Jurkat, Clone E6-1 (cell line): ENCODE results near the gene CFAP77. TPM values are rescaled to one million over a fixed set of nuclear protein-coding genes. Genes with fewer than 3 reads are reported as not detected.
"Not testable (repeated sequence)": the region's sequence is repeated elsewhere in the genome, so short reads cannot be mapped to it uniquely, and the experiment has no call there.

ENCODE experiments used
- DNase-seq: peaks from one replicate; pipeline ENCODE4 v3.0.0-alpha.2; 2011; ENCODE audit warnings: low read depth, low spot score
- H3K4me3 ChIP-seq: 2 replicates; pipeline ENCODE4 v1.5.1; 2011; ENCODE audit warnings: mild to moderate bottlenecking, low read length, control low read depth, moderate library complexity
- polyA plus RNA-seq: library from polyadenylated mRNA; unstranded; fragments of >200 nt; gene quantifications from one replicate; pipeline ENCODE4 v1.2.1, GENCODE V29; 2012; ENCODE audit warnings: missing spikeins; ENCODE audit not compliant: insufficient read length, insufficient read depth

CFAP77 gene
- polyA plus RNA-seq = not detected

DNA sequence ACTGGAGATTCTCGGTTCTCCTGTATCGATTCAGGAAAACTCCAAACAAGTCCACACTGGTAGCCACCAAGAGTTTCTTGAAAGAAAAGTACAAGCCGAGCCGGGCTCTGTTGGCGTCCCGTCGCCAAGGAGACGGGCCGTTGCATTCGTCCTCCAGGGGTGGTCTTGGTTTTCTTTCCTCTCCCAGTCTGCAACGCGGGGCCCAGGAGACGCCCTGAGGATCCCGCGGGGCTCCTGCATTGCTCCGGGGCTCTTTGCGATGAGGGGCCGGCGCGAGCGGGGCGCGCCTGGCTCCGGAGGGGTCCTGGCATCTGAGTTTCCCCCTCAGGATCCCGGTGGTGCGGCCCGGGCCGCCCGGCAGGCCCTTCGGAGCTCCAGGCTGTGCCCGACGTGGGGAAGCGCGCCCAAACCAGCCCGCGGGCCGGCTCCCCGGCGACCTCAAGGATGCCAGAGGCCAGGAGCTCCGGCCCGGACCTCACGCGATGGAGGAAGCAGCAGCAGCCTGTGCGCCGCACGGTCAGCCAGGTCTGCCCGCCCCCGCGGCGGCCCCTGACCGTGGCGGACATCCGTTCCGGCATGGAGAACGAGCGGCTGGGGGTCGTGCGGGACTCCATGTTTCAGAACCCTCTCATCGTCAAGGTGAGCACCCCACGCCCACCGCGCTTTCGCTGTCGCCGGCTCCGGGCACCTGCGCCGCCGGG, at the start of gene CFAP77:
Gene CFAP77, plus strand, starts transcription at position 384 of the 701 bp plus-strand sequence. Its CDS starts 61 bp downstream, at position 445.
- no peak for DNase-seq
- peak within 1 kb of the TSS; percentile 27 for H3K4me3 ChIP-seq

DNA sequence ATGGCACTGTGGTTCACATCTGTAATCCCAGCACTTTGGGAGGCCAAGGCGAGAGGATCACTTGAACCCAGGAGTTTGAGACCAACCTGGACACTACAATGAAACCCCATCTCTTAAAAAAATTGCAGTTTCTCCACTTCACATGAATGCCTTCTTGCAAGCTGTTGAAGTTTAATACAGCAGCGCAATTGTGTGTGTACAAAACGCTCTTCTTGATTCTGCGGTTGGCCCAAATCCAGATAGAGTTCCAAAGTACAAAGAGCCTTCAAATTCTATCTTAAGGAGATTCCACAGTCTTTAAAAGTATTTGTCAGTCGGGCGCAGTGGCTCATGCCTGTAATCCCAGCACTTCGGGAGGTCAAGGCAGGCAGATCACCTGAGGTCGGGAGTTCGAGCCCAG, 45.9 kb upstream of the CFAP77 start:
- H3K4me3 ChIP-seq = no peak overlapping the region
- no peak for DNase-seq

DNA sequence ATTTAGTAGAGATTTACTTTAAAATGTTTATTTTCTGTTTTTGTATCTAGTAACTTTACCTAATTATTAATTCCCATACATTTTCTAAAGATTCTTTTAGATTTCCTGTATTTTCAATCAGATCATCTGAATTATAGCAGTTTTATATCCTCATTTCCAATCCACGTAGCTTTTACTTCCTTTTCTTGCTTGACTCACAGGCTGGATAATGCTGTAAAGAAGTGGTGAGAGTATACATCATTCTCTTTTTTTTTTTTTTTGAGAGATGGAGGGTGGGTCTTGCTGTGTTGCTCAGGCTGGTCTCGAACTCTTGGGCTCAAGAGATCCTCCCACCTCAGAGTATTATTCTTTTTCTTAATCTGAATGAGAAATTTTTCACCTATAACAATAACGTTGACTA, 44.0 kb upstream of the CFAP77 start:
- H3K4me3 ChIP-seq = no peak overlapping the region
- DNase-seq = no peak

DNA sequence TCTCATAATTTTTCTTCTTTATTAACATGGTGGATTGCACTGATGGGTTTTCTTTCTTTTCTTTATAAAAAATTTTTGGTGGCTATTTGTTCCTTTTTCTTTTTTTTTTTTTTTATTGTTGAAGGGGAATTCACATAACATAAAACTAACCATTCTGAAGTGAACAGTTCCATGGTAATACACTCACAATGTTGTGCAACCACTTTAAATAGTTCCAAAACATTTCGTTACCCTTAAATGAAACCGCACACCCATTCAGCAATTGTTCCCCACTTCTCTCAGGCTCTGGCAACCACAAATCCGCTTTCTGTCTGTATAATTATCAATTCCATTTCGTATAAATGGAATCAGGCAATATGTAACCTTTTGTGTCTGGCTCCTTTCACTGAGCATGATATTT, 43.5 kb upstream of the CFAP77 start:
- DNase-seq = no peak
- H3K4me3 ChIP-seq = no peak overlapping the region

DNA sequence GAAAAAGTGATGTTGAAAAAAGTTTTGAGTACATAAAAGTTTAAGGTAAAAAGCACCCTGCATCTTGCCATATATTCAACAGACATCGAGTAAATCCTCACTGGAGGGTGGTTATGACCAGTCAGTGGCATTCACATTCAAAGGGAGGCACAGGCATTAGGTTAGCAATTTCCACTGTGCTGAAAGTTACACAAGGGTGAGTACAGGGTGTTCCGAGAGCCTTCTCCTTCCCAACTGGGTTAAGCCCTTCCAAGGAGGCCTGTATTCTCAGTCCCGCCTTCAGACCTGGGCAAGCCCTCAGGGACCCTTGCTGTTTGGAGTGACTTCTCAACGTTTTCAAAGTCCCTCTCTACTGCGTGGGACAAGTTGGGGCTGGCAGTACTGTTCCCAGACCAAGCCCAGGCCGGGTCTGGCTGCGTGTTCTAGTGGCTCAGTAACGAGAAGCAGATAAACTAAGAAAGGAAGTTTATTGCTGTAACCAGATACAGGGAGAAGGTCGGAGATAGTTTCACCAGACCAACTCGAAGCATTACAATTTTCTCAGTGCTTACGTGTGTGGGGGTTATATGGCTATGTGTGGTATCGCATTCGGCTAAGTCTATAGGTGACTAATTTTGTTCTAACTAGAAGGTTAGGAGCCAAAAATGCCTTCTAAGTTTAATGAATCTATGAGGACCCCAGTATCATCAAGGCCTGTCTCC, 42.2 kb upstream of the CFAP77 start:
- no peak for DNase-seq
- no peak overlapping the region for H3K4me3 ChIP-seq

DNA sequence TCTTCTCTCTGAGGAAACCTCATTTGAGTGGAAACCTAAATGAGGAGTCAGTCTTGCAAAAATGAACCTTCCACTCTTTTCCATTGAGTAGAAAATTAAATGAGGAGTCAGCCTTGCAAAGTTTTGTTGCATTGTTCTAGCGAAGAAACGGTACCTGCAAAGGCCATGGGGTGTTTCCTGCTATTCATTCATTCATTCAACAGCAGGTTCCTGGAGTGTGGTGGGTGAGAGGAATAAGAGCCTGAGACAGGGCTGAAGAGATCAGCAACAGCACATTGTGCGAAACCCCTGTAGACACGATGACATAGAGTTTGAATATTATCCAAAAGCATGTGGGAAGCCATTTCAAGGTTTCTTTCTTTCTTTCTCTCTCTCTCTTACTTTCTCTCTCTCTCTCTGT, 40.6 kb upstream of the CFAP77 start:
- H3K4me3 ChIP-seq = no peak overlapping the region
- DNase-seq = no peak

DNA sequence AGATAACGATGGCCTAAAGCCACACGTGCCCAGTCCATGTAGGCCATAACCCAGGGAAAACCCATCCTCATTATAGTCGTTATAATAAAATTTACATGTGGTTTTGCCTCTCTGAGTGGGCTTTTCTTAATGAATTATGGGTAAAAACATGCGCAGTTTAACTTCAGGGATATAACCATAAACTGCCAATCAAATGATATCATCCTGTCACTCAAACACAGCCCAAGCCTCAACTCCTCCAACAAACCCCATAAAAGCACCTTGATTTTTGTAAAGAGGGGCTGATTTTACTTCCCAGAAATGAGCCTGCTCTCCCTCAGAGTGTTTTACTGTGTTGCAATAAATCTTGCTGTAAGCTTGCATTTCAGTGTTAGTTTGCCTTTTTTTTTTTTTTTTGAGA, 39.4 kb upstream of the CFAP77 start:
- H3K4me3 ChIP-seq = no peak overlapping the region
- no peak for DNase-seq

DNA sequence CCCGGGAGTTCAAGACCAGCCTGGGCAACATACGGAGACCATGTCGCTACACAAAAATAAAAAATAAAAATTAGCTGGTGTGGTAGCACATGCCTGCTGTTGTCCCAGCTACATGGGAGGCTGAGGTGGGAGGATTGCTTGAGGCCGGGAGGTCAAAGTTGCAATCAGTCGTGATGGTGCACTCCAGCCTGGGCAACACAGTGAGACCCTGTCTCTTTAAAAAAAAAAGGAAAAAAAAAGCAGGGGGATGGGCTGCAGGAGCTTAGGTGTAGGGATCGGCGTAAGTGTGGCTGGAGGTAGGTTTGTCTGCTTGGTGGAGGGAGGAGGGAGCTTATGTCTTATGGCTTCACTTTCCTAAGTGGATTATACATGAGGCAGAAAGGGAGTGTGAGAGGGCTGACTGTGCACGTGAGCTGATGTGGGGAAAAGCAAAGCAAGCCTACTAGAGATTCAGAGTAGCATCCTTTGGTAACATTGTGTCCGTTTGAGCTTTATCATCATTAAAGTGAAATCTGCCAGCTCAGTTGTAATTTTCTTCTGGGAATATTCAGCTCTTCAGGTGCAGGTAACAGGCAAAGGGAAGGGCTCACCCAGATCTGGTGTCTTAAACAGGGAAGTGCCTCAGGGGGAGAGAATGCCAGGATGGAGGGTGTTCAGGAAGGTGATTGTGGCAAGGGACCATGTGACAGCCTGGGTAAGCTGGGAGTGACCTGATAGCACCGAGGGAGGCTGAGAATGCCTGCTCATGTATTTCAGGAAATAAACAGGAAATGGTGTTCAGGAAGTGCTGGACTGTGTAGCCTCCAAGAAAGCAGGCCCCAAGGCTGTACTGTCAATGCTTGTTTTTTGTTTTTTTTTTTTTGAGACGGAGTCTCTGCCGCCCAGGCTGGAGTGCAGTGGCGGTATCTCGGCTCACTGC, 37.6 kb upstream of the CFAP77 start:
- no peak overlapping the region for H3K4me3 ChIP-seq
- no peak for DNase-seq

DNA sequence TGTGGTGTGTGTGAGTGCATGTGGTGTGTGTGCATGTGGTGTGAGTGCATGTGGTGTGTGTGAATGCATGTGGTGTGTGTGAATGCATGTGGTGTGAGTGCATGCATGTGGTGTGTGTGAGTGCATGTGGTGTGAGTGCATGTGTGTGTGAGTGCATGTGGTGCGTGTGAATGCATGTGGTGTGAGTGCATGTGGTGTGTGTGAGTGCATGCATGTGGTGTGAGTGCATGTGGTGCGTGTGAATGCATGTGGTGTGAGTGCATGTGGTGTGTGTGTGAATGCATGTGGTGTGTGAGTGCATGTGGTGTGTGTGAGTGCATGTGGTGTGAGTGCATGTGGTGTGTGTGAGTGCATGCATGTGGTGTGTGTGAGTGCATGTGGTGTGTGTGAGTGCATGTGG, 32.2 kb upstream of the CFAP77 start:
- not testable (repeated sequence) for DNase-seq, H3K4me3 ChIP-seq

DNA sequence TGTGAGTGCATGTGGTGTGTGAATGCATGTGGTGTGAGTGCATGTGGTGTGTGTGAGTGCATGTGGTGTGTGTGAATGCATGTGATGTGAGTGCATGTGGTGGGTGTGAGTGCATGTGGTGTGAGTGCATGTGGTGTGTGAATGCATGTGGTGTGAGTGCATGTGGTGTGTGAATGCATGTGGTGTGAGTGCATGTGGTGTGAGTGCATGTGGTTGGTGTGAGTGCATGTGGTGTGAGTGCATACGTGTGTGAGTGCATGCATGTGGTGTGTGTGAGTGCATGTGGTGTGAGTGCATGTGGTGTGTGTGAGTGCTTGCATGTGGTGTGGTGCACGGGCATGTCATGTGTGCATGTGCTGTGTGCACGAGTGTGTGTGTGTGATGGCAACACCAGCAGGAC, 31.6 kb upstream of the CFAP77 start:
- H3K4me3 ChIP-seq, DNase-seq: not testable (repeated sequence)

DNA sequence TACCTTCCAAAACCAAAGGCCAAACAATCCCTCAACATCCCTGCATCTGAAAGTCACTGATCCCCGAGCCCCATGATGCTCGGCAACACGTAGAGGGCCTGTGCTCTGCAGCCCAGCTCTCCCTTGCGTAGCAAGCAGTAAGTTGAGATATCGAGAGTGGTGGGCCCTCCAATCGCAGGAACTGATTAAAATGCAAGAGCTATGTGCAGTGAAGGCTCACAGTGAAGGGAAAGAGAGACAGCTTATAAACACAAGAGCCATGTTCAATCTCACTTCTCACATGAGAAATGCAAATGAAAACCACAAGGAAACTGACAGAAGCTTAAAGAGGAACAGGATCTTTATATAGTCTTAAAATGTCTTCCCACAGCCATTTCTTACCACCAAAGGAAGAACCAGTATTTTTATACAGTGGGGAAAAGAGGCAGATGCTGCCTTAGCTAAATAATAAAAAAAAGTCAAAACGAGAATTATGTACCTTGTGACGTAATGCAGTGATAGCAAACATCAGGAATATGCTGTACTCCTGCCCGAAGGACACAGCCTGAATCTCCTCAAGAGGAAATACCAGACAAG, 28.0 kb upstream of the CFAP77 start:
- no peak overlapping the region for H3K4me3 ChIP-seq
- no peak for DNase-seq

DNA sequence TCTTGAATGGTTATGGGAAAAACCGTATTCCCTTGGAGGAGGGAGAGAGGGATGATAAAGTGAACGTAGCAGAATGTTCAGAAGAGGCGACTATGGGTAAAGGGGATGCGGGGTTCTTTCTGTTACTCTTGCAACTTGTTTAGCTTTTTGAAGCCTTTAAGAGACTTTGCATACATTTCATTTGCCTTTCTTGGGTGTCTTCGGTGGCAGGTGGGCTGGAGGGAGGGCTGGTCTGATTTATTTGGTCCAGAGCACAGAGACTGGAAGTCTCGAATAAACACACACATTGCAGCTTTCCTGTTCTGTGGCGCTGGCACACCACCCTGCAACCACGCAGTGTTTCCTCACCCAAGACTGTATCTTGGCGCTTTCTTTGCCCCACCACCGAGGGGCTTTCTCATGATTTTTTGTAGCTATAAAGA, 26.5 kb upstream of the CFAP77 start:
- DNase-seq = no peak

DNA sequence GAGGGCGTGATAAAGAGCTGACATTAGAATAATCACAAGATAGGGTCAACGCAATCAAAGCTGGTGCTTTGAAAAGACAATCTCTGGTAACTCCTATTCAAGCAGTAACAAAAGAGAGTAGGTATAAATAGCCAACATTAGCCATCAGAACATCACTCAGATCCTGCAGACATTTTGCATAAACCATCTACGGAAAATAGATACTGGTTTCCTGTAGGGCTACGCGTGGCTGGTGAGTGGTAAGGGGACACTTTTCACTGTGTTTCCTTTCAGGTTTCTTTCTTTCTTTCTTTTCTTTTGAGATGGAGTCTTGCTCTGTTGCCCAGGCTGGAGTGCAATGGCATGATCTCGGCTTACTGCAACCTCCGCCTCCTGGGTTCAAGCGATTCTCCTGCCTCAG, 25.6 kb upstream of the CFAP77 start:
- H3K4me3 ChIP-seq = no peak overlapping the region
- DNase-seq = no peak

More for the DNA sequence above, 26.5 kb upstream of the CFAP77 start:
- H3K4me3 ChIP-seq = no peak overlapping the region

DNA sequence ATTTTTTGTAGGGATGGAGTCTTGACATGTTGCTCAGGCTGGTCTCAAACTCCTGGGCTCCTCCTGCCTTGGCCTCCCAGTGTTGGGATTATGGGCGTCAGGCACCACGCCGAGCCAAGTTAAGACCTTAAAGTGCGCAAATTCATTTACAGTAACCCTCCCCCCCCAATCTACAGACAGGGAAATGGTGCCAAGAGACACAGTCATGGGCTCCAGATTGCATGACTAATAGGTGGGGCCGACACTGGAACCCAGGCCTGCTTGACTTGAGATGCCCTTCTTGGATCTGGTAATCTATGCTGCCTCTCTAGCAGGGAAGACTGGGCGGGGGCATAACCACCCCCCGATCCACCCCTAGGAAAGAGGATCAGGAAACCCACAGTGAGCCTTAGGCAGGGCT, 22.9 kb upstream of the CFAP77 start:
- no peak overlapping the region for H3K4me3 ChIP-seq
- DNase-seq = no peak

DNA sequence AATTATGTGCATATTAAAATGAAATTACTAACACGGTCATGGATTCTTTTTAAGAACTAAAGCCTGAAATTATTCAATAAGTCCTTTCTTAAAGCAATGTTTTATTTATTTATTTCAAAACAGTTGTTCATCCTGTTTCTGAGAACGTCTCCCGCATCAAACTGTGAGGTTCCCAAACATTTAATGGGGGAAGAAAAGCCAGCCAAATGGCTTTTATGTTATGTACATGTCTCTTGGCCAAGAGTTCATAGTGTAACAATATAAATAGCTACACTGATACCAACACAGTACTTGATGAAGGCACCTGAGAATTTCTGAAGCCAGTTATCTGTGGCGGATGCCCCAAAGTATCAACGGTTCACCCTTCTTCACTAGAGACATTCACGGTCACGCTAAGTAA, 19.0 kb upstream of the CFAP77 start:
- DNase-seq = no peak
- no peak overlapping the region for H3K4me3 ChIP-seq

DNA sequence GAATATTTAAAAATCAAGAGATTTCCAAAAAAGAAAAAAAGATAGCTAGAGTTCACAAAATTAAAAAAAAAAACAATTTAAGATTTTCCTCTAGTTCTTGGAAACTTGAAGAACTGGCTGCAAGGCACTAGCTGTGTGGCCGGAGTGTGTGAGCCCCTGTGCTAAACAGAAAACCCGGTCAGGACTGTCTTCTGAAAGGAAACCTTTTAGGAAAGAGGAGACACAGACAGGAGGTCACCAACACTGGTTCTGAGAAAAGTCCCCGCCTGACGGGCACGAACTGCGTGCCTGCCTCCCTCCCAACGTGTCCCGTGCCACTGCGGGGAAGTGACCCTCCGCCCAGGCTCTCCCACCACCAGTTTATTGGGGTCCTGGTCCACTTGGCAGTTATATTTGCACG, 18.6 kb upstream of the CFAP77 start:
- no peak overlapping the region for H3K4me3 ChIP-seq
- no peak for DNase-seq

DNA sequence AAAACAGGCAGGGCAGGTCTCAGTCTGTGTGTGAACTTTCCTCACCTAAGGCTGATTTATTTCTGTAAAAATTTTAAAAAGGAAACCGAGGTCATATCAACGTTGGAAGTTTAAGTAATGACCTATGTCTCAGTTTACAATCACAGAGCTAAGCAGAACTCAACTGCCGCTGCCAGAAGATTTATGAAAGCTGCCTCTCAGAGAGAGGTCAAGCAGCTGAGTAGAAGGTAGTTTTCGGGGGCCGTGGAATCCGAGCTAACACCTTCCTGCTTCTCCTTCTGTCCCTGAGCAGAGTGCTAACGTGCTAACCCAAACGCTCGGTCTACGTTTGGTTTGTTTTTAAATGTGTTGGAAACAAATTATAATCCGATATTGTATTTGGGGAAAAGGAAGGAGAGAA, 14.5 kb upstream of the CFAP77 start:
- H3K4me3 ChIP-seq = no peak overlapping the region
- no peak for DNase-seq

DNA sequence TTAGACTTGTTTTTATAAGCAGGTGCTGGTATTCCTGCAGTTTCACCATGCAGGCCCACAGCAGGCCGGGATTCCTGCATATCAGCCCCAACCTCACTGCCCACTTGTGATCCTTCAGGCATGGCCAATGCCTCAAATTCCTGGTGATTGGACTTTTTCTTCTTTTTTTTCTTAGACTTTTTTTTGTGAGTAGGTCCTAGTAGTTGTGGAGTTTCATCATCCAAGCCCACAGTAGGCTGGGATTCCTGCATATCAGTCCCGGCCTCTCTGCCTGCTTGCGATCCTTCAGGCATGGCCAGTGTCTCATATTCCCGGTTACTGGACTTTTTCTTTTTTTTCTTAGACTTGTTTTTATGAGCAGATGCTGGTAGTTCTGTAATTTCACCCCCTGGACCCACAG, 8.2 kb upstream of the CFAP77 start:
- no peak for DNase-seq
- no peak overlapping the region for H3K4me3 ChIP-seq

DNA sequence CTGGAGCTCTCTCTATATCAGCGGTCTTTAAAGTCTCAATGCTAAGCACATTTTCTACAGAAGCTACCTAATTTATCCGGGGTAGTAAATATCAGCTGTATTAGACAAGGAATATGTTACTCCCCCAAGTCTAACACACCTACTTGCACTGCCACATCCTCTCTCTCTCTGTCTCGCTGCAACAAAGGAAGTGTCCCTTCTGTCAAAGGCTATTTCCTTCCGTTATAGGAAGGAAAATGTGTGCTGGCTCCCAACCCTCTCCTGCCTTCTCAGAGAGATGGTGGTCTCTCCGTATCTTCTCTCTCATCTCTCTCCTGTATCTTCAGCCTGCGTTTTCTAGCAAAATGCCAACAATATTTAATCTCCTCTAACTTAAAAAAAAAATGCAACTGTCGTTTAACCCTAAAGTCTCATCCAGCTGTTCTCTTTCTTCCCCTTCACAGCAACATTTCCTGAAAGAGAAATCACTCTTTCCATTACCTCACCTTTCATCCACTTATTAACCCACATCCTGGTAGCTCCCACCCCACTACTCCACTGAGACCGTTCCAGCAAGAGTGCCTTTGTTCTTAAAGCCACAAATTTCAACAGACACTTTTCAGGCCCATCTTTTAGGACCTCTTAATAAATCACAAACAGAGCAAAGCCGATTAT, 5.7 kb upstream of the CFAP77 start:
- H3K4me3 ChIP-seq = peak overlapping the region; percentile 63

More for the DNA sequence above, 5.7 kb upstream of the CFAP77 start:
- peak; percentile 98 for DNase-seq
